DMS79 (cell line): ENCODE data around the gene UBR3.
"Not testable (repeated sequence)": the region's sequence is repeated elsewhere in the genome, so short reads cannot be mapped to it uniquely, and the experiment has no call there.

ENCODE experiments used
- DNase-seq: peaks from one replicate; lab custom pipeline; 2025; lab: John Stamatoyannopoulos, UW

Gene UBR3

DNA sequence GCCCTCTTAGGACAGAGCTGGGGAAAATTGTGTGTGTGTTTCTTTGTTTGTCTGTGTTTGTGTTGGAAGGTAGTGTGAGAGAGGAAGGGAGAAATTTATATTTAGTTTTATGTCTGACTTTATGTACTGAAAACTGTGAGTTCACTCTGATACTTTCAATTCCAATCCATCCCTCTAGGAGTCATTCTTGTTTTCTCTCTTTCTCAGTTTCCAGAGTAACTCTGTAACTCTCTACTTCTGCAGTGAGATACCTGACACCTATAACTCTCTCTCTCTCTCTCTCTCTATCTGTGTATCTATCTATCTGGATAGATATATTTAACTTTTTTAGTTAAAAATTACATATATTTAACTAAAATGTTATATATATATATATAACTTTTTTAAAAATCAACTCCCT is 128.7 kb downstream of the UBR3 start:
- DNase-seq, result no peak

DNA sequence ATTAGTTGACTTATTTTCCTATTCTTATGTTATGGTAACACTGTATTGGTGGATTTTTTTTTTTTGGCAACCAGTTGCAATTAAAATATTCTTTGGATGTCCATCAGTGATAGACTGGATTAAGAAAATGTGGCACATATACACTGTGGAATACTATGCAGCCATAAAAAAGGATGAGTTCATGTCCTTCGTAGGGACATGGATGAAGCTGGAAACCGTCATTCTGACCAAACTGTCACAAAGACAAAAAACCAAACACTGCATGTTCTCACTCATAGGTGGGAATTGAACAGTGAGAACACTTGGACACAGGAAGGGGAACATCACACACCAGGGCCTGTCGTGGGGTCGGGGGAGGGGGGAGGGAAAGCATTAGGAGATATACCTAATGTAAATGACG is 130.0 kb downstream of the UBR3 start:
- DNase-seq, result not testable (repeated sequence)

DNA sequence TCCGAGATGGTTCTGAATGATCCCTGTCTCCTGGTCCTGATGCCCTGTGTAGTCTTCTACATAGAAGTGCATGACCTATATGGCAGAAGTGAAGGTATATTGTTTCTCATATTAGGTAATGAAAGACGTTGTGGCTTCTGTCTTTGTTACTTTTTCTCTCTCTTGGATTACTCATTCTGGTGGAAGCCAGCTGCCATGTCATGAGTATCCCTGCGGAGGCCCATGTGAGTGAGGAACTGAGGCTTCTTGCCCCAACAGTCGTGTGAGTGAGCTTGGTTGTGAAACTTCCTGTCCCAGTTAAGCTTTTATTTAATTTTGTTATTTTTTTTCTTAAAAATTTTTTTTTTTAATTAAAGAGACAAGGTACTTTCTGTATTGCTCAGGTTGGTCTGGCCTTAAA is 134.7 kb downstream of the UBR3 start:
- DNase-seq, result no peak

DNA sequence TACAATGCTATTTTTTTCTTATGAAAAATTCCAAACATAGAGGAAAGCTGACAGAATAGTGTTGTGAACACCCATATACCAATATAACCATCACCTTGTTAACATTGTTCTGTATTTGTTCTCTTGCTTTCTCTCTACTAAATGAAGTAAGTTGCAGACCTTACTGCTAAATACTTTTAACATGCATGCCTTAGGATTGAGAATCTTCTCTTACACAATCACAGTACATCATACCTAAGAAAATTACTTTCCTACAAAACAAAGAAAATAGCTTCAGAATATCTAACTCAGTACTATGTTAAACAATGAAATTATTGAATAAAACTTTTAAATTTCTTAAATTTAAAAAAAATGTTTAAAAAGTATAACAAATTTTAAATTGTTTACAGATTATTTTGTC is 136.5 kb downstream of the UBR3 start:
- no peak for DNase-seq

DNA sequence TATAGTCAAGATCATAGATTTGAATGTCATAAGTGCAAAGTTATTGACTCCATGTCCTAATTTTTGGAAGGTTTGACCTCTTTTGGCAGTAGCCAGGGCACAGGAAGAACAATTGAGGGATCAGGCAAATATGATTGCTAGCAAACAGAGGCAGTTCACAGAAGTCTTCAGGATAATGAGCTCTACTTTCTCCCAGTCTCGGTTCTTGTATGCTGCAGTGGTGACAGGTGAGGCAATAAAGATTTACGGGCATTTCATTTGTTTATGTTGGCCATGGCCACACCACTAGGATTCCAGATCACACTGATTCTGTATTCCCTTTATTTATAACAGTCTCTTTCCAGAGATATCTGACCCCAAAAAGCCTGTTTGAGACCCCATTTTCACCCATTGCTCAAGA is 137.5 kb downstream of the UBR3 start:
- DNase-seq, result no peak

DNA sequence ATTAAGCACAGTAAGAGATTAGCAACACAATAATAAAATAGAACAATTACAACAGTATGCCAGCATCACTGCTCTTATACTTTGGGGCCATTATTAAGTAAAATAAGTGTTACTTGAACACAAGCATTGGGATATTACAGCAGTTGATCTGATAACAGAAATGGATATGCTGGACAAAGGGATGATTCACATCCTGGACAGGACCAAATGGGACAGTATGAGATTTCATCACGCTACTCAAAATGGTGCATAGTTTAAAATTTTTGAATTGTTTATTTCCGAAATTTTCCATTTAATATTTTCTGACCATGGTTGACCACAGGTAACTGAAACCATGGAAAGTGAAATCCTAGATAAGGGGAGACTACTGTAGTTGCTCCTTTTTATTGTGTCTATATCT is 138.2 kb downstream of the UBR3 start:
- DNase-seq, result no peak

DNA sequence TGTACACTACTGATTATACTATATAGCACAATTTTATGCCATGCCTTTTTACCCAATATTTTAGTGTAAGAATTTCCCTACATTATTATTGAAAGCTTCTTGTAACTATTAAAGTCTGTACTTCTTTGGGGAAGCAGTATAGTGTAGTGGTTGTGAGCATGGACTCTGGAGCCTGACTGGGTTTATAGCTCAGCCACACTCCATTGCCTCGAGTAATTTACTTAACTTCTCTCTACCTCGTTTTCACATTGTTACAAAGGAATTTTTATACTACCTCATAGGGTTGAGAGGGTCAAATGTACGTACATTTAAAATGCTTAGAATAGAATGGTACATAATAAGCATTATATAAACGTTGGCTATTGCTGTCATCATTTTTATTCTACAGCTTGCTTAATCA is 139.2 kb downstream of the UBR3 start:
- no peak for DNase-seq

DNA sequence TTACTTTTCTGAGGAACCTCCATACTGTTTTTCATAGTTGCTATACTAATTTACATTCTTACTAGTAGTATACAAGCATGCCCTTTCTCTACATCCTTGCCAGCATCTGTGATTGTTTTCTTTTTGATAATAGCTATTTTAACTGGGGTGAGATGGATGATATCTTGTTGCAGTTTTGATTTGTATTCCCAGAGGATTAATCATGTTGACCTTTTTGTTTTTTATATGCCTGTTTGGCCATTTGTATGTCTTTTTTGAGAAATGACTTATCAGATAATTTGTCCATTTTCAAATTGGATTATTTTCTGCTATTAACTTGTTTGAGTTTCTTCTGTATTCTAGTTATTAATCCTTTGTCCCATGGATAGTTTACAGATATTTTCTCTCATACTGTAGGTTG is 141.5 kb downstream of the UBR3 start:
- no peak for DNase-seq

DNA sequence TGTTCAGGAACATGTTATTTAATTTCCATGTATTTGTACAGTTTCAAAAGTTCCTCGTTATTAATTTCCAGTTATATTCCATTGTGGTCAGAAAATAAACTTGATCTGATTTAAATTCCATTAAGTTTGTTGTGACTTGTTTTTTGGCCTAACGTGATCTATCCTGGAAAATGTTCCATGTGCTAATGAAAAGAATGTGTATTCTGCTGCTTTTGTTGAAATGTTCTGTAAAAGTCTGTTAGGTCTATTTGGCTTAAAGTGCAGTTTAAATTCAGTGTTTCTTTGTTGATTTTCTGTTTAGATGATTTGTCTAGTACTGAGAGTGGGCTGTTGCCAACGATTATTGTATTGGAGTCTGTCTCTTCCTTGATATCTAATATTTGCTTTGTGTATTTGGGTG is 148.0 kb downstream of the UBR3 start:
- no peak for DNase-seq

DNA sequence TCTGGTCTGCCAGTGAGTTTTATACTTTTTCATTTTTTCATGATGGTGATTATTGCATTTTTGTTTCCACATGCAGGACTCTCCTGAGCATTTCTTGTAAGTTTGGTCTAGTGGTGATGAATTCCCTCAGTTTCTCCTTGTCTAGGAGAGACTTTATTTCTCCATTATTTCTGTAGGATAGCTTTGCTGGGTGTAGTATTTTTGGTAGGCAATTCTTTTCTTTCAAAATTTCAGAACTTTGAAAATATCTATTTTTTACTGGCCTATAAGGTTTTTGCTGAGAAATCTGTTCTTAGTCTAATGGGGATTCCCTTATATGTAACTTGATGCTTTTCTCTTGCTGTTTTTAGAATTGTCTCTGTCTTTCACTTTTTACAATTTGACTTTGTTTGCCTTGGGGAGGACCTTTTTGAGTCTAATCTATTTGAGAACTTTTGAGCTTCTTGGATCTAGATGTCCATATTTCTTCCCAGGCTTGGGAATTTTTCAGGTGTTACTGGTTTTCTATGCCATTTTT is 149.1 kb downstream of the UBR3 start:
- DNase-seq, result no peak

DNA sequence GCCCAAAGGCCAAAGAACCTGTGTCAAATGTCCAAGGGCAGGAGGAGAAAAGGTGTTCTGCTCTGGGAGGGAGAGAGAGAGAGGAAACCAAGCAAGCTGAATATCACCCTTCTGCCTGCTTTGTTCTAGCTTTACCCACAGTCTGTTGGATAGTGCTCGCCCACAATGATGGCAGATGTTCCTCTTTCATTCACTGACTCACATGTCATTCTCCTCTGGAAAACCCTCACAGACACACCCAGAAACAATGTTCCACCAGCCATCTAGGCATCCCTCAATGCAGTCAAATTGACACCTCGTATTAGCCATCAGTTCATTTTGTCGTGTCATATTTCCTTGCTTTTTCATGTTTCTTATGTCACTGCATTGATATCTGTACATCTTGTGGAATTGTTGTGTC is 150.3 kb downstream of the UBR3 start:
- no peak for DNase-seq

DNA sequence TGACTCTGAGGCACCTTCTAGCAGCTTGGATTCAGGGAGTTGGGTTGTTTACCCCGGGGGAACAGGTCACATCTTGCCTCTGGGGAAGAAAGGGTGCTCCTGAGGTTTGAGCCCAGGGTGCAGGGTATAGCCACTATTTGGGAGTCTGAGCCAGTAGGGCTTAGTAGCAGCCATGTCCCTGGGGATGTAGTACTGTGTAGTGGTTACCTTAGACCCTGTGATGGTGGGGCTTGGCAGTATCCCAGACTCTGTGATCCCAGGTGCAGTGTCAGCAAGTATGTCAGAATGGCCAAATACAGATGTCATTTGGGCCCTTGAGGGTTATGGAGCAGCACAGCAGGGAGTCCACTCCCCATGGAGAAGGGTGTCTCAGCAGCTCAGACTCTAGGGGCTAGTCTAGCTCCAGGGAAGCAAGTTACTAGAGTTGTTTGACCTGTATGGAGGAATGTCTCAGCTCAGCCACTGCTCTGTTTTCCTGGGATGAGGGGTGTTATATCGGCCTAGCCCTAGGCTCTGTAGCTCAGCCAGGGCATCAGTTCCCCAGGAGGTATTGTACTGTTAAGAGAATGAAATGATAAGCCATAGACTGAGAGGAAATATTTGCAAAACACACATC is 151.3 kb downstream of the UBR3 start:
- no peak for DNase-seq

DNA sequence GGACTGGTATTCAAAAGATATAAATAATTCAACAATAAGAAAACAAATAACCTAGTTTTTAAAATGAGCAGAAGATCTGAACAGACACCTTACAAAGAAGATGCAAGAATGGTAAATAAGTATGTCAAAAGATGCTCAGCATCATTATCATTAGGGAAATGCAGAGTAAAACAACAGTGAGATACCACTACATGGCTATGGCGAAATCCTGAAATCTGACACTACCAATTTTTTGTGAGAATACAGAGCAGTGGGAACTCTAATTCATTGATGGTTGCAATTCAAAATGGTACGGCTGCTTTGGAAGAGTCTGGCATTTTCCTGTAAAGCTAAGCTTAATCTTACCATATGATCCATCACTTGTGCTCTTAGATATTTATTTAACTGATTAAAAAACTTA is 151.8 kb downstream of the UBR3 start:
- DNase-seq, result no peak

DNA sequence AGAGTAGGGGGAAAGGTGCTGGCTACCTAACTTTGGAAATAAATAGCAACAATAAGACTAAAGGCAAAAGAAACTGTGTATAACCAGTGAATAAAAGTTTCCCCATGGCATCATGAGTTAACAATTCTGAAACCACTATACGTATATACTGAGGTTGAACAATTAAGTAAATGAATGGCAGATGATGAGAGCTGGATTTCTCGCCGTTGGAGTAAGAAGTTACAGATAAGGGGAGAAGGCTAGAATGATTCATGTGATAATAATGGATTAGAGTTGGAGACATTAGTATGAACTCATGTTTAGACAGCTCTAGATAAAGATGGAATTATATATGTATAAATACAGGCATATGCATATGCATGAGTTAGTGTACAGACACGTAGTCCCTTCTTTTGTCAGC is 152.7 kb downstream of the UBR3 start:
- no peak for DNase-seq

DNA sequence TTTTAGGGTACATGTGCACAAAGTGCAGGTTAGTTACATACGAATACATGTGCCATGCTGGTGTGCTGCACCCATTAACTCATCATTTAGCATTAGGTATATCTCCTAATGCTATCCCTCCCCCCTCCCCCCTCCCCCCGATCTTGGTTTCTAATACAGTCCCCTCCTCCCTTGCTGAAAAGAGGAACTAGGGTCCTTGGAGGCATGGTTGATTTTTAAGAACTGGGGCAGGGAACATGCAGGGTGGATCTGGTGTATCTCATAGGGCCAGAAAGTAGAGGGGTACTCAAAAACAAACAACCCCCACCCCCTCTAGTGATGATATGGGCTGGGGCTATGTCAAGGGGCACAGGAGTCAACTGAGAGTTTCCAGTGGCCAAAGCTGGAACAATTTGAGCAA is 153.4 kb downstream of the UBR3 start:
- no peak for DNase-seq

DNA sequence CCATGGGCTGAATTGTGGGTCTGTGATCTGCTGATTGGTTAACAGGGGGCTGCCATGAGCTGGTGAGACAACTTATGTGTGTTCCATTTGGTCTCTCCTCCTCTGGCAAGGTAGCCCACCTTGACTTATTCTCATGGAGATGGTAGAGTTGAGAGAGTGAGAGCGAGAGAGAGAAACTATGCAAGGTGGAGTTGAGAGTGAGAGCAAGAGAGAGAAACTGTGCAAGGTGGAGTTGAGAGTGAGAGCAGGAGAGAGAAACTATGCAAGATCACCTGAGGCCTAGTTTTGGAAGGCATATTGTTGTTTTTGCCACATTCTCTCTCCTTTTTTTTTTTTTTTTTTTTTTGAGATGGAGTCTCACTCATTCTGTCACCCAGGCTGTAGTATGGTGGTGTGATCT is 155.7 kb downstream of the UBR3 start:
- no peak for DNase-seq

DNA sequence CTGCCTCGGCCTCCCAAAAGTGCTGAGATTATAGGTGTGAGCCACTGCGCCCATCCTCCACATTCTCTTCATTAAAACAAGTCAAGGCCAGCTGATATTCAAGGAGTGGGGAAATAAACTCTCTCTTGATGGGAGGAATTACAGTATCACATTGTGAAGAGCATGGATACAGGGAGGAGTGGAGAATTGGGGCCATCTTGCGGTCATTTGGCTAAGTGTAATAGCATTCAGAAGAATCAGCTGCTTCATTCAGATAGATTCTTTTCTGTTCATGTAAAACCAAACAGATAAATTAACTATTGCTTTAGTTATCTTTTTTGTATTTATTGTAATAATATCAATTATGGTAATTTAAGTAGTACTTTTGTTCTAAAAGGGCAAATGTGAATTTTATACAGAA is 156.3 kb downstream of the UBR3 start:
- DNase-seq, result no peak

DNA sequence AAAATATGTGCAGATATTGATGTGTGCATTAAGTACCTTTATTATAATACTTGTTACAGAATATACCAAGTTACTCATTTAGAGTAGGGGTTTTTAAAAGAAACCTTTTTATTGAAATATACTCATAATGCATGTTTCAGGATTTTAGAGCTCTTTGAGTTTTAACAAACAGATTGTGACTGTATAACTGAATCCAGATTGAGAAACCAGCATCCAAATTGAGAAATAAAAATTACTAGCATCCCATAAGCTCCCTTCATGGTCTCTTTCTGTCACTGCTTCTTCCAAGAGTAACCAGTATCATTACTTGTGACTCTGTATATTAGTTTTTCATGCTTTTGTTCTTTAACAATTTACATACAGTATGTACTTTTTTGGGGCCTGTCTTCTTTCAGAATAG is 156.9 kb downstream of the UBR3 start:
- no peak for DNase-seq

DNA sequence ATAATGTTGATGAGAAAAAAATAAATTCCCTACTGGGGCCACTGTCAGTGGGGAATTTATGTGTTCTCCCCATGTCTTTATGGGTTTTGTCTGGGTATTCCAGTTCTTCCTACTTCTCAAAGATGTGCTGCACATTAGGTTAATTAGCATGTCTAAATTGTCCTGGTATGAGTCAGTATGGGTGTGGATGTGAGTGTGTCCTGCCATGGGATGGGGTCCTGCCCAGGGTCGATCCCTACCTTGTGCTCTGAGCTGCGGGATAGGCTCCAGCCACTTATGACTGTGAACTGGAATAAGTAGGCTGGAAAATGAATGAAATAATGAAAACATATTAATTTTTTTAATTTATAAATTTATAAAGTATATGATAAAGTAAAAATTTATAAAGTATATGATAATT is 167.5 kb downstream of the UBR3 start:
- DNase-seq, result no peak

DNA sequence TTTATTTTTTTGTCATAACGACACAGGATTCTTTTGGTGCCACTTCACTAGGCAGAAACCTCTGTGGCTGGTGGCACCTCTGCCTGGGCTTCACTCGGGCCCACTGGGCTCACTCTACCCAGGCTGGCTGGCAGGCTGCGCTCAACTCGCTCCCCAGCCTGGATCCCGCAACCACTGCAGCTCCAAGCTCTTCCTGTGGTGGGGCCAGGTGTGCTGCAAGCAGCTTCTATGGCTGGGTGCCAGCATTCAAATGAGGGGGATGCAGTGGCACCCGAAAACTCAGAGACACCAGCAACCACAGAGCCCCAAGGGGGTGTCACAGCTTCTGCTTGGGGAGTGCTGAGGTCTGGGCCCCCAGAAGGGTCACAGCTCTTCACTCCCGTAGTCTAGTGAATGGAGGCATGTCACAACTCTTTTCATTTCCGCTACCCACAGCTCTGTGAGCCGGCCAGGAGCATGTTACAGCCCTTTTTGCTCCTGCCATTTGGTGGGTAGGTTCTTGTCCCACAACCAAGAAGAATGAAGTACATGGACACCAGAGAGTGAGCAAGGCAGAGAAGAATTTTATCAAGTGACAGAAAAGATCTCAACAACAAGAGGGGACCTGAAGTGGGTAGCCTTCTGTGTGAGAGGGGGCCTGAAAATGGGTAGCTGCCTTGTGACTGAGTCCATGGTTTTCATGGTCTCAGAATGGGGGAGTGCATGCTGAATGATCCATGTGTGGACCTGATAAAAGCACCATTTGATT is 170.1 kb downstream of the UBR3 start:
- no peak for DNase-seq

DNA sequence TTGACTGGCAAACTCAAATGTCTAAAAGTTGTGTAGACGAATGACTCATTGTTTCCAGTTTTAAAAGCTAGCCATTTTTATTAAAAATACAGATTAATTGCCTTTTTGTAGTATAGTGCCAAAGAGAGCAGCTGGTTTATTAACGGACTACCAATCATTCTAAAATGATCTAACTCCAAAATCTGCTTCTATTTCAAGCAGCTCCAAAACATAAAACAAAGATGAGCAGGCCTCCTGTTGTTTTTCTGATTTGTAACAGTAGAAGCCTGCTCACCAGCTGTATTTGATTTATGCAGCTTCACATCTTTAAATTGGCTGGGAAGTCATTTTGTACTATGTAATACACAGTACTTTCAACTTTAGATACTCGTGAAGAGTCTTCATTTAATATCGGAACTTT is 171.8 kb downstream of the UBR3 start:
- no peak for DNase-seq

DNA sequence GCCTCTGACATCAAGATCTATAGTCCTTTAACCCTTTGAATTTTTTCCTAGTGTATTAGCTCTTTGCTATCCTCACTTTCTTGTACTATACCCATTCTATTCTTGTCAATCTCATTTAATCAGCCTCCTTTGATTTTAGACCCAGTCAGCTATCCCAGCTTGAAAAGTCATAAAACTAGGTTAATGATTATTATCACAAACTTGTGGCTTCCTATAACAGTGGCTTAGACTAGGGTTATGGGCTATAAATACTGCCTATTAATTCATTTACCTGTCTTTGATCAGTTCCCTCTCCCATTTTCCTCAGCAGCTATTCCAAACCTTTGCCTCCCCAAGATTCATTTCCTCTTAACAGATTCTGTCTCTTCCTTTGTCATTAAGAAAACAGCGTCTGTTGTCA is 174.8 kb downstream of the UBR3 start:
- DNase-seq, result no peak

DNA sequence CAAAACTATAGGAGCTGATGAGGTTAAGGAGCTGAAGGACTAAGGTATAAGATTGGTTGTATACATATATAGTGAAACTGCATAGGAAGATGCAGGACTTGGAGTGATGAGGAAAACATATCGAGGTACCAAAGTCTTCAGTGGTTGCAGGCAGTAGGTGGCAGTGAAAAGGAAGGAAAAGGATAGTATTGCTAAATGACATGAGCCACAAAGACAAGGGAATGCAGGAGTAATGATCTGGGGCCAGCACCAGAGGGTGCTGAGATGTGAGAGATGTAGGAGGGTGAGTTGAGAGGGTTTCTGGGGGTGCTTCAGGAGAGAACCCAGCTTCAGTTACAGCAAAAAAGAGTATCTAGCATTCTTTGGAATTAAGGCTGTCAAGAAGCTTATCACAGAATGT is 178.4 kb downstream of the UBR3 start:
- no peak for DNase-seq
